HEK293 (cell line): ENCODE measurements around the gene ANXA3.

Experiments
- CTCF ChIA-PET: fragments of 350-600 bp; formaldehyde crosslinking; extraction: SDS; loops from one replicate; lab custom pipeline; 2021; ENCODE audit warnings: antibody characterized with exemption; lab: Yijun Ruan, JAX
- POLR2A ChIA-PET: fragments of 300-600 bp; formaldehyde crosslinking; extraction: SDS; loops from one replicate; lab custom pipeline; 2020; ENCODE audit warnings: antibody characterized with exemption, inconsistent platforms; lab: Yijun Ruan, JAX
- H3K27ac ChIP-seq: fragments of 200-500 bp; sonication (Bioruptor generic); 2 replicates; pipeline ENCODE4 v1.5.1; 2014; ENCODE audit warnings: low read depth, low read length, control low read depth, inconsistent platforms; ENCODE audit errors: extremely low read depth
- H3K36me3 ChIP-seq, 2 experiments: fragments of 200-500 bp in 1 of 2; sonication (Bioruptor generic) in 1 of 2; 1 replicate in 1 of 2; 2 replicates in 1 of 2; pipeline ENCODE4 v1.5.1; 2014 to 2017; ENCODE audit warnings: inconsistent platforms in 2 of 2, low read length in 2 of 2; ENCODE audit not compliant: control insufficient read depth in 2 of 2, insufficient read depth in 1 of 2
- H3K4me1 ChIP-seq: fragments of 200-500 bp; sonication (Bioruptor generic); 2 replicates; pipeline ENCODE4 v1.5.1; 2014; ENCODE audit warnings: mild to moderate bottlenecking, low read length, inconsistent platforms; ENCODE audit not compliant: control insufficient read depth, insufficient read depth
- H3K4me3 ChIP-seq: 2 replicates; pipeline ENCODE4 v1.5.1; 2011; ENCODE audit warnings: low read depth, mild to moderate bottlenecking, control low read depth, low read length, moderate library complexity
- H3K9me3 ChIP-seq: fragments of 200-500 bp; sonication (Bioruptor generic); 2 replicates; pipeline ENCODE4 v1.5.1; 2014; ENCODE audit warnings: low read depth, low read length, inconsistent platforms; ENCODE audit not compliant: control insufficient read depth, insufficient read depth
- BCL11B ChIP-seq: fragments of 450-650 bp; formaldehyde crosslinking; IDR thresholded peaks from 2 replicates; pipeline ENCODE4 v1.5.1; 2016; ENCODE audit warnings: low read depth, missing biosample characterization, missing genetic modification characterization
- BCL6B ChIP-seq: fragments of 450-650 bp; formaldehyde crosslinking; IDR thresholded peaks from 2 replicates; pipeline ENCODE4 v1.5.1; 2017; ENCODE audit warnings: missing biosample characterization, missing genetic modification characterization
- KLF8 ChIP-seq: fragments of 450-650 bp; formaldehyde crosslinking; IDR thresholded peaks from 2 replicates; pipeline ENCODE4 v1.5.1; 2016; ENCODE audit warnings: missing biosample characterization, missing genetic modification characterization
- PRDM2 ChIP-seq: fragments of 450-650 bp; formaldehyde crosslinking; IDR thresholded peaks from 2 replicates; pipeline ENCODE4 v1.5.1; 2016; ENCODE audit warnings: missing biosample characterization, missing genetic modification characterization, borderline replicate concordance
- REPIN1 ChIP-seq: fragments of 450-650 bp; formaldehyde crosslinking; IDR thresholded peaks from 2 replicates; pipeline ENCODE4 v1.5.1; 2017; ENCODE audit warnings: missing biosample characterization, missing genetic modification characterization, low read depth
- SP2 ChIP-seq: fragments of 450-650 bp; formaldehyde crosslinking; IDR thresholded peaks from 2 replicates; pipeline ENCODE4 v1.5.1; 2016; ENCODE audit warnings: missing biosample characterization, missing genetic modification characterization
- TCF7L2 ChIP-seq: IDR thresholded peaks from 2 replicates; pipeline ENCODE4 v1.6.1; 2011; ENCODE audit warnings: low read depth, mild to moderate bottlenecking, inconsistent platforms, low read length, moderate library complexity, borderline replicate concordance
- YY2 ChIP-seq: fragments of 450-650 bp; formaldehyde crosslinking; IDR thresholded peaks from 2 replicates; pipeline ENCODE4 v1.5.1; 2016; ENCODE audit warnings: missing biosample characterization, missing genetic modification characterization
- ZBTB20 ChIP-seq: fragments of 450-650 bp; formaldehyde crosslinking; IDR thresholded peaks from 2 replicates; pipeline ENCODE4 v1.5.1; 2016; ENCODE audit warnings: missing biosample characterization, missing genetic modification characterization
- ZBTB21 ChIP-seq: fragments of 450-650 bp; formaldehyde crosslinking; IDR thresholded peaks from 2 replicates; pipeline ENCODE4 v1.5.1; 2017; ENCODE audit warnings: missing biosample characterization, missing genetic modification characterization
- ZNF146 ChIP-seq: fragments of 450-650 bp; formaldehyde crosslinking; IDR thresholded peaks from 2 replicates; pipeline ENCODE4 v1.5.1; 2016; ENCODE audit warnings: missing biosample characterization, missing genetic modification characterization
- ZNF174 ChIP-seq: fragments of 450-650 bp; formaldehyde crosslinking; IDR thresholded peaks from 2 replicates; pipeline ENCODE4 v1.5.0; 2017; ENCODE audit warnings: missing biosample characterization, mild to moderate bottlenecking, missing genetic modification characterization
- ZNF501 ChIP-seq: fragments of 450-650 bp; formaldehyde crosslinking; IDR thresholded peaks from 2 replicates; pipeline ENCODE4 v1.5.1; 2016; ENCODE audit warnings: missing biosample characterization, missing genetic modification characterization
- ZNF510 ChIP-seq: fragments of 450-650 bp; formaldehyde crosslinking; IDR thresholded peaks from 2 replicates; pipeline ENCODE4 v1.5.1; 2018; ENCODE audit warnings: mild to moderate bottlenecking, missing genetic modification characterization, missing biosample characterization; ENCODE audit not compliant: insufficient replicate concordance
- ZNF585B ChIP-seq: fragments of 450-650 bp; formaldehyde crosslinking; IDR thresholded peaks from 2 replicates; pipeline ENCODE4 v1.5.1; 2016; ENCODE audit warnings: missing biosample characterization, missing genetic modification characterization
- ZNF610 ChIP-seq: fragments of 450-650 bp; formaldehyde crosslinking; IDR thresholded peaks from 2 replicates; pipeline ENCODE4 v1.5.1; 2016; ENCODE audit warnings: missing biosample characterization, missing genetic modification characterization, borderline replicate concordance
- ZNF621 ChIP-seq: fragments of 450-650 bp; formaldehyde crosslinking; IDR thresholded peaks from 2 replicates; pipeline ENCODE4 v1.5.1; 2017; ENCODE audit warnings: missing biosample characterization, missing genetic modification characterization
- ZNF624 ChIP-seq: fragments of 450-650 bp; formaldehyde crosslinking; IDR thresholded peaks from 2 replicates; pipeline ENCODE4 v1.5.1; 2017; ENCODE audit warnings: missing biosample characterization, missing genetic modification characterization
- ZNF837 ChIP-seq: fragments of 450-650 bp; formaldehyde crosslinking; IDR thresholded peaks from 2 replicates; pipeline ENCODE4 v1.5.1; 2016; ENCODE audit warnings: missing biosample characterization, missing genetic modification characterization
- ZSCAN30 ChIP-seq: fragments of 450-650 bp; IDR thresholded peaks from 2 replicates; pipeline ENCODE4 v1.5.1; 2018; ENCODE audit warnings: missing biosample characterization, mild to moderate bottlenecking, missing genetic modification characterization, moderate library complexity
- TF ChIP-seq, protein P1 (sequence below): fragments of 450-650 bp; formaldehyde crosslinking; IDR thresholded peaks from 2 replicates; pipeline ENCODE4 v1.5.1; 2016; ENCODE audit warnings: missing biosample characterization, missing genetic modification characterization
- TF ChIP-seq, protein P2 (sequence below): fragments of 450-650 bp; formaldehyde crosslinking; IDR thresholded peaks from 2 replicates; pipeline ENCODE4 v1.5.1; 2016; ENCODE audit warnings: missing biosample characterization, missing genetic modification characterization

The ANXA3 gene

GRCh38 chr4:78581618-78582017 is 30.0 kb downstream of the ANXA3 start:
- Histone ChIP-seq H3K4me3 (no peak overlapping the region), H3K4me1 (no peaks in the 10 kb centered on the region), H3K9me3 (no peaks in the 10 kb centered on the region), H3K36me3 (peaks cover 0 to 5% of the 10 kb centered on the region in 2 experiments; a peak in 1 of 3 replicates), H3K27ac (no peak overlapping the region)
- CTCF ChIA-PET = interaction anchor here (0.7 kb wide), 1 partner anchor 35 kb away, joined by 3 read pairs; no protein-coding TSS in a partner anchor
- TF ChIP-seq KLF8 (tag by site-specific recombination) = no peak
- no peak for TF ChIP-seq ZBTB20 (tag by site-specific recombination)
- no peak for TF ChIP-seq ZNF174 (tag by site-specific recombination)
- TF ChIP-seq ZNF501 (tag by site-specific recombination) = no peak
- TF ChIP-seq ZNF621 = no peak
- TF ChIP-seq ZBTB21 = no peak
- TF ChIP-seq ZNF837 (tag by site-specific recombination) = no peak
- TF ChIP-seq ZNF585B = no peak
- no peak for TF ChIP-seq BCL6B
- no peak for TF ChIP-seq BCL11B (tag by site-specific recombination)
- TF ChIP-seq YY2 (tag by site-specific recombination) = no peak
- no peak for TF ChIP-seq ZNF610 (tag by site-specific recombination)
- POLR2A ChIA-PET = no interaction called here

DNA sequence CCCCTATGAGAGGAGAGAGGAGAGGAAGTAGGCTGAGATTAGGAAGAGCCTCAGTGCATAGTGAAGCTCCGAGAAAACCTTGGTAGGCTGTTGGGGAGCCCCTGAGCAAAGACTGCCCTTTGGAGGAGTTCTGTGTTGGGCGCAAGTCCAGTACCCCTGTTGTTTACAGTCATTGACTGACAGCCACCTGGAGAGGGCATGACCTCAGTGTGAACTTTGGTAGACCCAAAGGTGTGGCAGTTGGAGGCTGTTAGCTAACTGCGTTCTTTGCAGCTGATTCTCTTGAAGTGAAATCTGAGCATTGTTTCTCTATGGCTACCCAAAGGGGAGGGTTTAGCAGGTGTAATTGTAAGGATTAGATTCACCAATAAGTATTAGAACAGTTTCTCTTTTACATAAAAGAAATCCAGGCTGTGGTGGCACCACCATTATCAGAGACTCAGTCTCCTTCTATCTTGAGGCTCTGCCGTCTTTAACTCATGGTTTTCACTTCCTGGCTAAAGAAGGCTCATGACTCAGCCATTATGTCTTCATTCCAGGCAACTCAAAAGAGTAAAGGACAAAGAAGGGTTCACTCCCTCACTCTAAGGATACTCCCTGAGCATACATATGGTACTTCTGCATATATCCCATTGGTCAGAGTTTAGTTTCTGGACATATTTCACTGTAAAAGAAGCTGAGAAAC is 33.4 kb downstream of the ANXA3 start:
- peaks cover 0 to 11% of the 10 kb centered on the region in 2 experiments; a peak in 1 of 3 replicates for H3K36me3 ChIP-seq
- H3K4me3 ChIP-seq = no peak overlapping the region
- no peaks in the 10 kb centered on the region for H3K4me1 ChIP-seq
- ChIA-PET POLR2A (no interaction called here), CTCF (no interaction called here)
- H3K9me3 ChIP-seq = no peaks in the 10 kb centered on the region
- no peak overlapping the region for H3K27ac ChIP-seq
- no peak for TF ChIP-seq REPIN1 (tag by site-specific recombination)
- TF ChIP-seq TCF7L2 = no peak
- no peak for TF ChIP-seq ZSCAN30 (tag by site-specific recombination)
- TF ChIP-seq PRDM2 = no peak
- TF ChIP-seq ZNF146 (tag by site-specific recombination) = no peak
- TF ChIP-seq, protein P1, sequence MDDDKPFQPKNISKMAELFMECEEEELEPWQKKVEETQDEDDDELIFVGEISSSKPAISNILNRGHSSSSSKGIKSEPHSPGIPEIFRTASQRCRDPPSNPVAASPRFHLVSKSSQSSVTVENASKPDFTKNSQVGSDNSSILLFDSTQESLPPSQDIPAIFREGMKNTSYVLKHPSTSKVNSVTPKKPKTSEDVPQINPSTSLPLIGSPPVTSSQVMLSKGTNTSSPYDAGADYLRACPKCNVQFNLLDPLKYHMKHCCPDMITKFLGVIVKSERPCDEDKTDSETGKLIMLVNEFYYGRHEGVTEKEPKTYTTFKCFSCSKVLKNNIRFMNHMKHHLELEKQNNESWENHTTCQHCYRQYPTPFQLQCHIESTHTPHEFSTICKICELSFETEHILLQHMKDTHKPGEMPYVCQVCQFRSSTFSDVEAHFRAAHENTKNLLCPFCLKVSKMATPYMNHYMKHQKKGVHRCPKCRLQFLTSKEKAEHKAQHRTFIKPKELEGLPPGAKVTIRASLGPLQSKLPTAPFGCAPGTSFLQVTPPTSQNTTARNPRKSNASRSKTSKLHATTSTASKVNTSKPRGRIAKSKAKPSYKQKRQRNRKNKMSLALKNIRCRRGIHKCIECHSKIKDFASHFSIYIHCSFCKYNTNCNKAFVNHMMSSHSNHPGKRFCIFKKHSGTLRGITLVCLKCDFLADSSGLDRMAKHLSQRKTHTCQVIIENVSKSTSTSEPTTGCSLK (tag by site-specific recombination) = no peak
- TF ChIP-seq, protein P2, sequence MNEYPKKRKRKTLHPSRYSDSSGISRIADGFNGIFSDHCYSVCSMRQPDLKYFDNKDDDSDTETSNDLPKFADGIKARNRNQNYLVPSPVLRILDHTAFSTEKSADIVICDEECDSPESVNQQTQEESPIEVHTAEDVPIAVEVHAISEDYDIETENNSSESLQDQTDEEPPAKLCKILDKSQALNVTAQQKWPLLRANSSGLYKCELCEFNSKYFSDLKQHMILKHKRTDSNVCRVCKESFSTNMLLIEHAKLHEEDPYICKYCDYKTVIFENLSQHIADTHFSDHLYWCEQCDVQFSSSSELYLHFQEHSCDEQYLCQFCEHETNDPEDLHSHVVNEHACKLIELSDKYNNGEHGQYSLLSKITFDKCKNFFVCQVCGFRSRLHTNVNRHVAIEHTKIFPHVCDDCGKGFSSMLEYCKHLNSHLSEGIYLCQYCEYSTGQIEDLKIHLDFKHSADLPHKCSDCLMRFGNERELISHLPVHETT (tag by site-specific recombination) = no peak
- no peak for TF ChIP-seq ZNF624 (tag by site-specific recombination)
- TF ChIP-seq SP2 (tag by site-specific recombination) = no peak
- TF ChIP-seq ZNF510 (tag by site-specific recombination) = no peak
